ENCODE data around the gene INTS6. TPM values are rescaled to one million over a fixed set of nuclear protein-coding genes. Genes with fewer than 3 reads are reported as not detected.

The INTS6 gene
- total and polyA plus RNA-seq, 12 donors, result 7.1 to 31.1 (median 24.1) TPM

- ATAC-seq (no peak), DNase-seq (no peak)
- 77 to 86% methylated on average over 8 of the region's 8 CpGs for WGBS, 2 donors
- TF ChIP-seq CTCF (IDR thresholded peaks at IDR 0.05), result no peak
- intact Hi-C loops (cut with DNase I), result no loop called here
- Histone ChIP-seq H3K27ac (no peak overlapping the region), H3K9me3 (peaks cover 0 to 12% (median 0%) of the 10 kb centered on the region in 11 donors), H3K27me3 (no peaks in the 10 kb centered on the region), H3K36me3 (no peaks in the 10 kb centered on the region), H3K4me1 (peaks cover 0 to 8% (median 0%) of the 10 kb centered on the region in 9 donors), H3K4me3 (no peak overlapping the region)
Measured at GRCh38 chr13:51478418-51479198, 25.8 kb upstream of the INTS6 start.

GRCh38 chr13:51477653-51478324, 25.0 kb upstream of the INTS6 start:
- TF ChIP-seq CTCF (IDR thresholded peaks at IDR 0.05), result no peak
- no peak overlapping the region for H3K27ac ChIP-seq
- intact Hi-C loops (cut with DNase I), result no loop called here
- peaks cover 0 to 8% (median 0%) of the 10 kb centered on the region in 9 donors for H3K4me1 ChIP-seq
- no peak overlapping the region for H3K4me3 ChIP-seq
- WGBS, 2 donors, result 83 to 91% methylated on average over 2 of the region's 2 CpGs
- H3K27me3 ChIP-seq, result no peaks in the 10 kb centered on the region
- no peaks in the 10 kb centered on the region for H3K36me3 ChIP-seq
- ATAC-seq (no peak), DNase-seq (no peak)
- peaks cover 0 to 4% (median 0%) of the 10 kb centered on the region in 11 donors for H3K9me3 ChIP-seq

GRCh38 chr13:51477149-51477548, 24.3 kb upstream of the INTS6 start:
- 77 to 82% methylated on average over 3 of the region's 3 CpGs for WGBS, 2 donors
- peaks cover 0 to 8% (median 0%) of the 10 kb centered on the region in 9 donors for H3K4me1 ChIP-seq
- intact Hi-C loops (cut with DNase I), result no loop called here
- ATAC-seq, result no peak
- H3K9me3 ChIP-seq, result no peaks in the 10 kb centered on the region
- H3K27me3 ChIP-seq, result no peaks in the 10 kb centered on the region
- no peak overlapping the region for H3K27ac ChIP-seq
- no peak overlapping the region for H3K4me3 ChIP-seq
- no peaks in the 10 kb centered on the region for H3K36me3 ChIP-seq
- no peak for TF ChIP-seq CTCF (IDR thresholded peaks at IDR 0.05)
- no peak for DNase-seq

GRCh38 chr13:51475727-51476501, 23.1 kb upstream of the INTS6 start:
- intact Hi-C loops (cut with DNase I), result no loop called here
- DNase-seq, result no peak
- 58 to 64% methylated on average over 2 of the region's 2 CpGs for WGBS, 2 donors
- Histone ChIP-seq H3K4me1 (peaks cover 0 to 8% (median 0%) of the 10 kb centered on the region in 9 donors), H3K27ac (no peak overlapping the region), H3K4me3 (no peak overlapping the region), H3K27me3 (no peaks in the 10 kb centered on the region), H3K36me3 (no peaks in the 10 kb centered on the region), H3K9me3 (no peaks in the 10 kb centered on the region)
- no peak for TF ChIP-seq CTCF (IDR thresholded peaks at IDR 0.05)
- ATAC-seq, result no peak

Measured in heart right ventricle (tissue), 16 donors.